HCT116 (cell line): ENCODE results near the gene FAM83D.

Experiments used
- EZH2 ChIP-seq: fragments of 200-600 bp; sonication (generic); IDR thresholded peaks from 2 replicates; pipeline ENCODE4 v1.6.1; 2017; ENCODE audit warnings: antibody characterized with exemption, mixed run types
- POLR2A ChIP-seq: IDR thresholded peaks from 2 replicates; pipeline ENCODE4 v1.7.0; 2011; ENCODE audit warnings: borderline replicate concordance; ENCODE audit not compliant: insufficient read depth, insufficient read length; ENCODE audit errors: extremely low read depth
- POLR2AphosphoS5 ChIP-seq: IDR thresholded peaks from 2 replicates; pipeline ENCODE4 v1.6.1; 2011; ENCODE audit warnings: mild to moderate bottlenecking, low read depth, low read length, moderate library complexity
- RAD21 ChIP-seq: IDR thresholded peaks from 2 replicates; pipeline ENCODE4 v1.6.1; 2012; ENCODE audit warnings: low read depth, mild to moderate bottlenecking
- SIN3A ChIP-seq: IDR thresholded peaks from 2 replicates; pipeline ENCODE4 v1.6.1; 2012; ENCODE audit warnings: low read depth
- SRF ChIP-seq: IDR thresholded peaks from 2 replicates; pipeline ENCODE4 v1.6.1; 2012; ENCODE audit warnings: low read depth
- TCF7L2 ChIP-seq: IDR thresholded peaks from 2 replicates; pipeline ENCODE4 v1.7.0; 2011; ENCODE audit warnings: borderline replicate concordance, inconsistent platforms; ENCODE audit not compliant: insufficient read depth, insufficient read length; ENCODE audit errors: extremely low read depth
- TF ChIP-seq, protein P1 (sequence below): IDR thresholded peaks from 2 replicates; pipeline ENCODE4 v1.6.1; 2012; ENCODE audit warnings: low read depth
- TF ChIP-seq, protein P2 (sequence below), 3 experiments: fragments of 200-600 bp in 1 of 3; sonication (generic) in 1 of 3; IDR thresholded peaks in 2 of 3; conservative IDR thresholded peaks in 1 of 3; 2 replicates each; pipeline ENCODE4 v1.5.1; 2012 to 2017; ENCODE audit warnings: low read depth in 2 of 3, low read length in 2 of 3, antibody characterized with exemption in 1 of 3, borderline replicate concordance in 1 of 3, control low read depth in 1 of 3, mild to moderate bottlenecking in 1 of 3, mixed read lengths in 1 of 3, mixed run types in 1 of 3, moderate library complexity in 1 of 3; ENCODE audit not compliant: insufficient read depth in 1 of 3
- TF ChIP-seq, protein P3 (sequence below): IDR thresholded peaks from 2 replicates; pipeline ENCODE4 v1.6.1; 2012

GRCh38 chr20:38995536-38996044 lies 69.4 kb downstream of the FAM83D start:
- TF ChIP-seq EZH2 (no peak), SRF (no peak), POLR2A (no peak), SIN3A (no peak), TCF7L2 (no peak), POLR2AphosphoS5 (no peak), RAD21 (no peak)
- TF ChIP-seq, protein P1, sequence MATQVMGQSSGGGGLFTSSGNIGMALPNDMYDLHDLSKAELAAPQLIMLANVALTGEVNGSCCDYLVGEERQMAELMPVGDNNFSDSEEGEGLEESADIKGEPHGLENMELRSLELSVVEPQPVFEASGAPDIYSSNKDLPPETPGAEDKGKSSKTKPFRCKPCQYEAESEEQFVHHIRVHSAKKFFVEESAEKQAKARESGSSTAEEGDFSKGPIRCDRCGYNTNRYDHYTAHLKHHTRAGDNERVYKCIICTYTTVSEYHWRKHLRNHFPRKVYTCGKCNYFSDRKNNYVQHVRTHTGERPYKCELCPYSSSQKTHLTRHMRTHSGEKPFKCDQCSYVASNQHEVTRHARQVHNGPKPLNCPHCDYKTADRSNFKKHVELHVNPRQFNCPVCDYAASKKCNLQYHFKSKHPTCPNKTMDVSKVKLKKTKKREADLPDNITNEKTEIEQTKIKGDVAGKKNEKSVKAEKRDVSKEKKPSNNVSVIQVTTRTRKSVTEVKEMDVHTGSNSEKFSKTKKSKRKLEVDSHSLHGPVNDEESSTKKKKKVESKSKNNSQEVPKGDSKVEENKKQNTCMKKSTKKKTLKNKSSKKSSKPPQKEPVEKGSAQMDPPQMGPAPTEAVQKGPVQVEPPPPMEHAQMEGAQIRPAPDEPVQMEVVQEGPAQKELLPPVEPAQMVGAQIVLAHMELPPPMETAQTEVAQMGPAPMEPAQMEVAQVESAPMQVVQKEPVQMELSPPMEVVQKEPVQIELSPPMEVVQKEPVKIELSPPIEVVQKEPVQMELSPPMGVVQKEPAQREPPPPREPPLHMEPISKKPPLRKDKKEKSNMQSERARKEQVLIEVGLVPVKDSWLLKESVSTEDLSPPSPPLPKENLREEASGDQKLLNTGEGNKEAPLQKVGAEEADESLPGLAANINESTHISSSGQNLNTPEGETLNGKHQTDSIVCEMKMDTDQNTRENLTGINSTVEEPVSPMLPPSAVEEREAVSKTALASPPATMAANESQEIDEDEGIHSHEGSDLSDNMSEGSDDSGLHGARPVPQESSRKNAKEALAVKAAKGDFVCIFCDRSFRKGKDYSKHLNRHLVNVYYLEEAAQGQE: no peak
- TF ChIP-seq, protein P2, sequence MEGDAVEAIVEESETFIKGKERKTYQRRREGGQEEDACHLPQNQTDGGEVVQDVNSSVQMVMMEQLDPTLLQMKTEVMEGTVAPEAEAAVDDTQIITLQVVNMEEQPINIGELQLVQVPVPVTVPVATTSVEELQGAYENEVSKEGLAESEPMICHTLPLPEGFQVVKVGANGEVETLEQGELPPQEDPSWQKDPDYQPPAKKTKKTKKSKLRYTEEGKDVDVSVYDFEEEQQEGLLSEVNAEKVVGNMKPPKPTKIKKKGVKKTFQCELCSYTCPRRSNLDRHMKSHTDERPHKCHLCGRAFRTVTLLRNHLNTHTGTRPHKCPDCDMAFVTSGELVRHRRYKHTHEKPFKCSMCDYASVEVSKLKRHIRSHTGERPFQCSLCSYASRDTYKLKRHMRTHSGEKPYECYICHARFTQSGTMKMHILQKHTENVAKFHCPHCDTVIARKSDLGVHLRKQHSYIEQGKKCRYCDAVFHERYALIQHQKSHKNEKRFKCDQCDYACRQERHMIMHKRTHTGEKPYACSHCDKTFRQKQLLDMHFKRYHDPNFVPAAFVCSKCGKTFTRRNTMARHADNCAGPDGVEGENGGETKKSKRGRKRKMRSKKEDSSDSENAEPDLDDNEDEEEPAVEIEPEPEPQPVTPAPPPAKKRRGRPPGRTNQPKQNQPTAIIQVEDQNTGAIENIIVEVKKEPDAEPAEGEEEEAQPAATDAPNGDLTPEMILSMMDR (IDR thresholded peaks at IDR 0.05 in 2 of 3, conservative IDR thresholded peaks at IDR 0.05 in 1 of 3; ENCODE audit: borderline replicate concordance in 1 of 3, insufficient read depth in 1 of 3, low read depth in 2 of 3, low read length in 2 of 3): no peak
- TF ChIP-seq, protein P3, sequence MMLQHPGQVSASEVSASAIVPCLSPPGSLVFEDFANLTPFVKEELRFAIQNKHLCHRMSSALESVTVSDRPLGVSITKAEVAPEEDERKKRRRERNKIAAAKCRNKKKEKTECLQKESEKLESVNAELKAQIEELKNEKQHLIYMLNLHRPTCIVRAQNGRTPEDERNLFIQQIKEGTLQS: no peak
